GM12873 (cell line): ENCODE data around the gene INCA1.

Source experiments
- CTCF ChIP-seq: IDR thresholded peaks from 2 replicates; pipeline ENCODE4 v1.5.1; 2012; ENCODE audit warnings: low read depth, mild to moderate bottlenecking, moderate library complexity, low read length, control low read depth; ENCODE audit not compliant: insufficient read depth; ENCODE audit errors: missing control alignments

INCA1 gene

DNA sequence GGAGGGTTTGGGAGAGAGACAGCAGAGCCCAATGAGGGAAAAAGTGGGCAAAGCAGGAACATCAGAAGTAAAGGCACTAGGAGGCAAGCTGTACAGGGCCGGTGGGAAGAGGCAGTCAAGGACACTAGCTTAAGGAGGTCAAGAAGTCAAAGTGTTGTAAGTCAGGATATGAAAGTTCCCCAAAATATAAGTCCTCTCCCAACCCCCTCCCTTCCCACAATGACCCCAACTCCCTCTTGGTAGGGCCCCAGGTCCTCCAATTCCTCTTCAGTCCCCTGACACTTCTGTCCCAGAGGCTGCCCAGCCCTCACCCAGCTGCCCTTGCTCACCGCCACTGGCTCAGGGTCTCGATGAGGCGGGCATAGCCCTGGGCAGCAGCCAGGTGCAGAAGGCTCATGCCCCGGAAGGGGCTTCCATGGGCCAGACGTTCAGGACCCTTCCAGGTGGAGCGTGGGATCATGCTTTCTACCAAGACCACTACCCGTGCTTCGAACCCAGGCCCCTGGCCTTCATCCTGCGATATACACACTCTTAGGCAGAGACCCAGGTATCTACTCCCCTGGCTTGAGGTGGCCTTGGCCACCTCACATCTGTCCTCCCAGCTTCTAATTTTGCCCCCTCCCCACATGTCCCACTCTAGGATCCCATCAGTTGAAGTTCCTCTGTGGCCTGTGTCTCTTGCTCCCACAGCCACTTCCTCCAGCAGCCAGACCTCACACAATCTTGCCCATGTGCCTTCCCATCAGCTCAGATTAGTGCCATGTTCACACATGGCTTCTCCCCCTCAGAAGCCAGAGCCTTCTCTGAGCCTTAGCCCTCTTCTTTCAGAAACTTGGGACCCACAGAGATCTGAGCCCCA is 23.8 kb downstream of the INCA1 start:
- TF ChIP-seq CTCF: no peak

GRCh38 chr17:4972752-4973151 is 24.6 kb downstream of the INCA1 start:
- no peak for TF ChIP-seq CTCF

- TF ChIP-seq CTCF: no peak
Observed at GRCh38 chr17:4972322-4972721, 25.0 kb downstream of the INCA1 start.

GRCh38 chr17:4971826-4972225 is 25.5 kb downstream of the INCA1 start:
- TF ChIP-seq CTCF: no peak

GRCh38 chr17:4970273-4970672 is 27.0 kb downstream of the INCA1 start:
- TF ChIP-seq CTCF: no peak

DNA sequence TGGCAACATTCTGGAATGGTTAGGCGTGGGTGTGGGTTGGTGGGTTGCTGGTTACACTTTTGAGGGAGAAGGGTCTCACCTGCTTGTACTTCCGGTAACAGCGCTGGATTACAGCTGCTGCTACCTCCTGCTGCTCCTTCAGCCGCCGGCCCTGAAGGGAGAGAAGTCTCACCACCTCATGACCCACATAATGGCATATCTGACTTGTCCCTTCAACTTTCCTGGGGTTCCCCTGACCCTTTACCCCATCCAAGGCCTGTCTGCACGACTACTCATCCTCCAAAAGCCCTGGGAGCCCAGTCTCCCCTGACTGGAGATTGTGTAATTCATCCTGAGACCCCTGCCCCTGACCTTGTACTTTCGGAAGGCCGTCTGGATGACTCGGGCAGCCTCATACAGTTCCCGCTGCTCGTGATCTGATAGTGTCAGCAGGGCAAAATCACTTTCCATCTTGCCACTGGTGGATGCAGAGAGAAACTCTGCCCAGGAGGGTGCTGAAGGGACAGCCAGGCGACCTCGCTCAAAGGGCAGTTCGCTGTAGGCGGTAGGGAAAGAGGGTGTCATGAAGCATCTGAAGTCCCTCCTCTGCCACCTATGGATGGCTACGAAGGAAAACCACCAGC is 27.7 kb downstream of the INCA1 start:
- TF ChIP-seq CTCF: no peak

DNA sequence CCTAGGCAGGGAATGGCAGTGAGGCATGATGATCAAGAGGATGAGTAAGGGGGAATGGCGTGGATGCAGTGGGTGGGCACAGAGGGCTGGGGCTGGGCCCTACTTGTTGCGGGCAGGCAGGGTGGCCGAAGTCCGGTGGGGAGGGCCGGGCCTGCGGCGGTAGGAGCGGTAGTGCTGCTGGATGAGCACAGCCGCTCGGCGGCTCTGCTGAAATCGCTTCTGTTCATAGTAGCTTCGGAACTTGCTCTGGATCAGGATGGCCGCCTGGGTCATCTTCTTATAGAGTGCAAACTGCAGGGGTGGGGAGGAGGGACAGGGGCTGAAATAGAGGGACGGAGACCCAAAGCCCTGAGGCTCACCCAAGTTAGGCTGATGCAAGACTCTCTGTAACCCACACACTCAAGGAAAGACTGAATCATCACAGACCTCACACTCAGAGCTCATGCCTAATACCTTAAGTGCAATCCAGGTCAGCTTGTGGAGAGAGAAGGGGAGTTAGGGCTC is 28.2 kb downstream of the INCA1 start:
- TF ChIP-seq CTCF: no peak
